Measurements from ENCODE around the gene NPAS3.

DNA sequence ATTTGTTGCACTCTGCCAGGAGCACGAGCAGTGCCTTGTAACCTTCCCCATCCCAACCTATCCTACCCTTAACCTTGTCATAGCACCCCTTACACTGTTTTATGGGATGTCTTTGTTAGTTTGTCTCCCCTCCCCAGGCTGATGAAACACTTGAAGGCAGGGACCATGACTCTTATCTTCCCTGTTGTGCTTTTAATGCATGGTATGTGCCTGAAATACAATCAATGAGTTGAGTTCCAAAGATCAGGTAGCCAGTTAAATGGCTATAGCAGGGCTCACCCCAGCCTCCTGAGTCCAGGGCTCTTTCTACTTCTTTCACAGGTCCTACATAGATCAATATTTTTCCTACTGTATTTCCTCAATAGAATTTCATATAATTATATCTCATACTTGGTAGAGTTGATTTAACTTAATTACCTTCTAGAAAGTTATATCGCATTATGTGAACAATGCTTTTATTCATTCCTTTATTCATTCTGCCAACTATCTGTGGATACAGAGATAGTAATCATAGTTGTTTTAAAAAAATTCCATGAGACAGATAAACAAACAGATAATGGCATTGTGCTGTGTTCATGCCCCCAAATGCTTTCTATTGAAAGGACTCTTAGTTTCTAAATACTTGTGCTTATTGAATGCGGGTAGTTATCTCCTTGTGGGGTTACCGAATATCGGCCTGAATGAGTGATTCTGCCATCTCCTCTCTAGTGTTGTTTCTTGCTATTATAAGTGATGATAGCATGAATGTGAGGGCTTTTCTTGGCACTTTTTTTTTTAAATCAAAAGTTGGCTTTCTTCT is 347.4 kb downstream of the NPAS3 start:
- TF ChIP-seq POLR2A (IDR thresholded peaks at IDR 0.05; ENCODE audit: low read depth, low read length) (no peak), POU2F2 (IDR thresholded peaks at IDR 0.05; ENCODE audit: low read depth, low read length) (no peak), POLR2AphosphoS5 (IDR thresholded peaks at IDR 0.05; ENCODE audit: low read depth, low read length) (no peak), PAX5 (IDR thresholded peaks at IDR 0.05; ENCODE audit: insufficient read depth, low read length, severe bottlenecking) (no peak)
